ENCODE measurements around the gene PRAMEF20. TPM values are rescaled to one million over a fixed set of nuclear protein-coding genes. Genes with fewer than 3 reads are reported as not detected.
"Not testable (repeated sequence)": the region's sequence is repeated elsewhere in the genome, so short reads cannot be mapped to it uniquely, and the experiment has no call there.

Gene PRAMEF20
- total RNA-seq (2014; rRNA removed; shearing (Covaris generic)) = not detected in 2 replicates

GRCh38 chr1:13410150-13410549, at the start of gene PRAMEF20:
Gene PRAMEF20, plus strand, starts transcription at chr1:13410450. Its CDS starts 5,905 bp downstream, at chr1:13416355.
- DNase-seq (ENCODE audit: low spot score); in situ Hi-C loops (cut with HindIII; ENCODE audit: low sequenced_read_pairs): not testable (repeated sequence)

- DNase-seq (ENCODE audit: low spot score); in situ Hi-C loops (cut with HindIII; ENCODE audit: low sequenced_read_pairs): not testable (repeated sequence)
Observed at GRCh38 chr1:13362364-13362763, 47.9 kb upstream of the PRAMEF20 start.

- in situ Hi-C loops (cut with HindIII; ENCODE audit: low sequenced_read_pairs); DNase-seq (ENCODE audit: low spot score): not testable (repeated sequence)
Observed at GRCh38 chr1:13364928-13365327, 45.3 kb upstream of the PRAMEF20 start.

GRCh38 chr1:13366536-13366935, 43.7 kb upstream of the PRAMEF20 start:
- in situ Hi-C loops (cut with HindIII; ENCODE audit: low sequenced_read_pairs); DNase-seq (ENCODE audit: low spot score): not testable (repeated sequence)

GRCh38 chr1:13368544-13368943, 41.7 kb upstream of the PRAMEF20 start:
- DNase-seq (ENCODE audit: low spot score); in situ Hi-C loops (cut with HindIII; ENCODE audit: low sequenced_read_pairs): not testable (repeated sequence)

GRCh38 chr1:13378983-13379382, 31.3 kb upstream of the PRAMEF20 start:
- in situ Hi-C loops (cut with HindIII; ENCODE audit: low sequenced_read_pairs); DNase-seq (ENCODE audit: low spot score): not testable (repeated sequence)

GRCh38 chr1:13380380-13380779, 29.9 kb upstream of the PRAMEF20 start:
- DNase-seq (ENCODE audit: low spot score); in situ Hi-C loops (cut with HindIII; ENCODE audit: low sequenced_read_pairs): not testable (repeated sequence)

GRCh38 chr1:13389332-13389731, 20.9 kb upstream of the PRAMEF20 start, which contains the start of gene PRAMEF17:
Gene PRAMEF17, plus strand, starts transcription at chr1:13389632. Its CDS starts 26 bp downstream, at chr1:13389658.
- DNase-seq (ENCODE audit: low spot score); in situ Hi-C loops (cut with HindIII; ENCODE audit: low sequenced_read_pairs): not testable (repeated sequence)

GRCh38 chr1:13393004-13393403, 17.2 kb upstream of the PRAMEF20 start:
- DNase-seq (ENCODE audit: low spot score); in situ Hi-C loops (cut with HindIII; ENCODE audit: low sequenced_read_pairs): not testable (repeated sequence)

GRCh38 chr1:13394761-13395160, 15.5 kb upstream of the PRAMEF20 start:
- DNase-seq (ENCODE audit: low spot score); in situ Hi-C loops (cut with HindIII; ENCODE audit: low sequenced_read_pairs): not testable (repeated sequence)

- in situ Hi-C loops (cut with HindIII; ENCODE audit: low sequenced_read_pairs); DNase-seq (ENCODE audit: low spot score): not testable (repeated sequence)
Observed at GRCh38 chr1:13395311-13395710, 14.9 kb upstream of the PRAMEF20 start.

GRCh38 chr1:13407811-13408210, 2.4 kb upstream of the PRAMEF20 start:
- no peak for DNase-seq (ENCODE audit: low spot score)
- in situ Hi-C loops (cut with HindIII; ENCODE audit: low sequenced_read_pairs) = no loop called here

- in situ Hi-C loops (cut with HindIII; ENCODE audit: low sequenced_read_pairs) = no loop called here
- no peak for DNase-seq (ENCODE audit: low spot score)
Observed at GRCh38 chr1:13430495-13430894, 20.2 kb downstream of the PRAMEF20 start.

GRCh38 chr1:13432251-13432650, 22.0 kb downstream of the PRAMEF20 start:
- peak; percentile 23 for DNase-seq (ENCODE audit: low spot score)
- in situ Hi-C loops (cut with HindIII; ENCODE audit: low sequenced_read_pairs) = no loop called here

GRCh38 chr1:13433694-13434358, 23.6 kb downstream of the PRAMEF20 start:
- in situ Hi-C loops (cut with HindIII; ENCODE audit: low sequenced_read_pairs) = not testable (repeated sequence)

GRCh38 chr1:13435458-13435857, 25.2 kb downstream of the PRAMEF20 start:
- no peak for DNase-seq (ENCODE audit: low spot score)
- in situ Hi-C loops (cut with HindIII; ENCODE audit: low sequenced_read_pairs) = no loop called here

More at GRCh38 chr1:13433694-13434358, 23.6 kb downstream of the PRAMEF20 start:
- DNase-seq (ENCODE audit: low spot score) = not testable (repeated sequence)

GRCh38 chr1:13439104-13439783, 29.0 kb downstream of the PRAMEF20 start:
- DNase-seq (ENCODE audit: low spot score); in situ Hi-C loops (cut with HindIII; ENCODE audit: low sequenced_read_pairs): not testable (repeated sequence)

- DNase-seq (ENCODE audit: low spot score) = no peak
- in situ Hi-C loops (cut with HindIII; ENCODE audit: low sequenced_read_pairs) = no loop called here
Observed at GRCh38 chr1:13443335-13443979, 33.2 kb downstream of the PRAMEF20 start.

- in situ Hi-C loops (cut with HindIII; ENCODE audit: low sequenced_read_pairs) = no loop called here
- DNase-seq (ENCODE audit: low spot score) = no peak
Observed at GRCh38 chr1:13450204-13450603, 40.0 kb downstream of the PRAMEF20 start.
